Tibial artery (tissue), 4 donors: Measurements from ENCODE around the gene FGB.

Source experiments
- DNase-seq, 2 donors: peaks; one replicate each; pipeline ENCODE4 v3.0.0-alpha.2; 2019
- H3K27ac ChIP-seq, 2 donors: fragments of 200-600 bp; sonication (generic) in 1 of 2; 1 replicate in 1 of 2; 2 replicates in 1 of 2; pipeline ENCODE4 v1.5.1; 2018 to 2019; ENCODE audit warnings: mild to moderate bottlenecking in 1 of 2
- H3K27me3 ChIP-seq, 2 donors: fragments of 200-600 bp; sonication (generic) in 1 of 2; one replicate each; pipeline versions ENCODE4 v1.5.1 to v1.6.0; 2016 to 2019
- H3K36me3 ChIP-seq, 3 donors: fragments of 200-600 bp; sonication (generic) in 2 of 3; one replicate each; pipeline ENCODE4 v1.5.1; 2016 to 2019; ENCODE audit warnings: mild to moderate bottlenecking in 2 of 3
- H3K4me1 ChIP-seq, 4 donors: fragments of 200-600 bp; sonication (generic) in 2 of 4; 1 replicate in 3 of 4; 2 replicates in 1 of 4; pipeline ENCODE4 v1.5.1; 2016 to 2019
- H3K4me3 ChIP-seq, 2 donors: fragments of 200-600 bp; sonication (generic) in 1 of 2; 1 replicate in 1 of 2; 2 replicates in 1 of 2; pipeline ENCODE4 v1.5.1; 2018 to 2019; ENCODE audit warnings: mild to moderate bottlenecking in 2 of 2
- H3K9me3 ChIP-seq, 3 donors: fragments of 200-600 bp; sonication (generic) in 1 of 3; one replicate each; pipeline ENCODE4 v1.5.1; 2016 to 2019
- intact Hi-C: fragments of 100-400 bp; cut with DNase I; formaldehyde crosslinking; loops from one replicate; pipeline ENCODE4 v1.15.0; 2023; ENCODE audit warnings: low total_unique reads
- TF ChIP-seq, protein P1 (sequence below), 2 experiments: fragments of 200-600 bp in 1 of 2; fragments of 450-650 bp in 1 of 2; IDR thresholded peaks; one replicate each; pipeline ENCODE4 v1.5.1; 2017 to 2019; ENCODE audit warnings: antibody characterized with exemption in 2 of 2, mild to moderate bottlenecking in 1 of 2, moderate library complexity in 1 of 2

FGB gene

DNA sequence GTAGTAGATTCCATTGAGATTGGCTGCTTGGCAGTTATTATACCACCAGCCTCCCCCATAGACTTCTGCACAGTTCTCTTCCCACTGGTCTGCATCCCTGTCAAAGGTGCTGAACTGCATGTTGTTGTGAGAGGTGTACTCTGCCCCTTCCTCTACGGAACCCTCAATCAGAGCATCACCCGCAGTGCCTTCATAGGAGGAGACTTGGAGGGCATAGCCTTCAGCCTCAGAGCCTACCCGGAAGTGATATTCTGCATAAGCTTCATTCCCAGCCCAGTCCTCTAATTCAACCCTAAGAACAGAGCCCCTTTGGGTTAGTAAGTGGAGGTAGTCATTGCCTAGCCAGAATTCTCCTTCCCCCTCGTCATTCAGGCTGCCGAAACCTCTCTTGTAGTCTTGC, 21.4 kb downstream of the FGB start:
- no peak overlapping the region for H3K4me3 ChIP-seq
- DNase-seq, result no peak
- TF ChIP-seq, protein P1, sequence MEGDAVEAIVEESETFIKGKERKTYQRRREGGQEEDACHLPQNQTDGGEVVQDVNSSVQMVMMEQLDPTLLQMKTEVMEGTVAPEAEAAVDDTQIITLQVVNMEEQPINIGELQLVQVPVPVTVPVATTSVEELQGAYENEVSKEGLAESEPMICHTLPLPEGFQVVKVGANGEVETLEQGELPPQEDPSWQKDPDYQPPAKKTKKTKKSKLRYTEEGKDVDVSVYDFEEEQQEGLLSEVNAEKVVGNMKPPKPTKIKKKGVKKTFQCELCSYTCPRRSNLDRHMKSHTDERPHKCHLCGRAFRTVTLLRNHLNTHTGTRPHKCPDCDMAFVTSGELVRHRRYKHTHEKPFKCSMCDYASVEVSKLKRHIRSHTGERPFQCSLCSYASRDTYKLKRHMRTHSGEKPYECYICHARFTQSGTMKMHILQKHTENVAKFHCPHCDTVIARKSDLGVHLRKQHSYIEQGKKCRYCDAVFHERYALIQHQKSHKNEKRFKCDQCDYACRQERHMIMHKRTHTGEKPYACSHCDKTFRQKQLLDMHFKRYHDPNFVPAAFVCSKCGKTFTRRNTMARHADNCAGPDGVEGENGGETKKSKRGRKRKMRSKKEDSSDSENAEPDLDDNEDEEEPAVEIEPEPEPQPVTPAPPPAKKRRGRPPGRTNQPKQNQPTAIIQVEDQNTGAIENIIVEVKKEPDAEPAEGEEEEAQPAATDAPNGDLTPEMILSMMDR (IDR thresholded peaks at IDR 0.05), result no peak

DNA sequence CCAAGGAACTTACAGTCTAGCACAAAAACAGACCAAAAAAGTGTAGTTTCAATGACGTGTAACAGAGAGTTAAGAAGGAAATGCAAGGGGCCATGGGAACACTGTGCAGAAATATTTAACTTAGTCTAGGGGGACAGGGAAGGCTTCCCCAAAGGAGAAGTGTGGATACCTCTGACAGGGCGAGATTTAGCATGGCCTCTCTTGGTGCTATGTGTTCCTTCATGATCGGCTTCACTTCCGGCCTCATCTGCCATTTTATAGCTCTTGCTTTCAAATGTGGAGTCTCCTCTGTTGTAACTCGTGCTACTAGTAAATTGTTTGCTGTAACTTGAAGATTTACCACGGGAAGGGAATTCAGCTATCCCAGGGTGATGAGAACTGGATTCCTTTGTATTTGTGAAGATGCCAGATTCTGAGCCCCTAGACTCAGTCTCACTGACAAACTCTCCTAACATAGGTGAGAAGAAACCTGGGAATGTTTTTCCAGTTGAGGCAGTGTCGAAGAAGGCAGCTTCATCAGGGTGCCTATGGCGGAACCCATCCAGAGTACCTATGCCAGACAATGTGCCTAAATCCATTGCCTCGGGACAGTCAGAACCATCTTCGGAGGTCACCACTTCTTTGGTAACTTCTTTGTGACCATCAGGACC, 22.7 kb downstream of the FGB start:
- Histone ChIP-seq H3K4me1 (no peaks in the 10 kb centered on the region), H3K9me3 (no peaks in the 10 kb centered on the region), H3K4me3 (no peak overlapping the region), H3K27ac (no peak overlapping the region), H3K27me3 (peaks cover 0 to 2% of the 10 kb centered on the region in 2 donors), H3K36me3 (no peaks in the 10 kb centered on the region)
- intact Hi-C loops, result no loop called here
- DNase-seq, result no peak
- TF ChIP-seq, protein P1 (IDR thresholded peaks at IDR 0.05), result no peak

More for the DNA sequence above, 21.4 kb downstream of the FGB start:
- intact Hi-C loops, result no loop called here
- Histone ChIP-seq H3K27ac (no peak overlapping the region), H3K4me1 (no peaks in the 10 kb centered on the region), H3K9me3 (no peaks in the 10 kb centered on the region), H3K36me3 (no peaks in the 10 kb centered on the region), H3K27me3 (no peaks in the 10 kb centered on the region)

DNA sequence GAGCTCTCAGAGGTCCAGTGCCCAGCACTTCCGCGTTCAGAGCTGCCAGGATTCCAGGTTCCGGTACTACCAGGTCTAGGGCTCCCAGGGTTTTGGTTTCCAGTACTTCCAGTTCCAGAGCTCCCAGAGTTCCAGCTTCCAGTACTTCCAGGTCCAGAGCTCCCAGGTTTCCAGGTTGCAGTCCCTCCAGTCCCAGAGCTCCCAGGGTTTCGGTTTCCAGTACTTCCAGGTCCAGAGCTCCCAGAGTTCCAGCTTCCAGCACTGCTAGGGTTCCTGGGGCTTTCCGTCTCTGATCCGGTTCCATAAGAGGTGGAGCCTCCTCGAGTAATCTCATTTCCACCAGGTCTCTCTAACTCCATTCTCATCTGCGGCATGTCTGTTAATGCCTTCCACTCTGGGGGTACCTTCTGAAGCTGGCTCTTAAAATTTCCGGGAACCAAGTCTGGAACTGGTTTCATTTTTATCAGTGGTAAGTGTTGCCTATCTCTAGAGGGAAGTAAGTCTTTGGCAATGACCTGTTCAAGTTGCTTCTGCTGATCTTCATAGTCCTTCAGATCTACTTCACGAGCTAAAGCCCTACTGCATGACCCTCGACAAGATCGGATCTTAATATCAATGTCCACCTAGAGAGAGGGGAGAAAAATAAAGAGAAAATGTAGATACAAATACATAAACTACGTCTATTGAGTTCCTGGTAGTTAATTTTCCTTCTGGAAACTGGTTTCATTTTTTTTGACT, 23.7 kb downstream of the FGB start:
- H3K4me3 ChIP-seq, result no peak overlapping the region
- TF ChIP-seq, protein P1 (IDR thresholded peaks at IDR 0.05), result no peak
- intact Hi-C loops, result no loop called here

DNA sequence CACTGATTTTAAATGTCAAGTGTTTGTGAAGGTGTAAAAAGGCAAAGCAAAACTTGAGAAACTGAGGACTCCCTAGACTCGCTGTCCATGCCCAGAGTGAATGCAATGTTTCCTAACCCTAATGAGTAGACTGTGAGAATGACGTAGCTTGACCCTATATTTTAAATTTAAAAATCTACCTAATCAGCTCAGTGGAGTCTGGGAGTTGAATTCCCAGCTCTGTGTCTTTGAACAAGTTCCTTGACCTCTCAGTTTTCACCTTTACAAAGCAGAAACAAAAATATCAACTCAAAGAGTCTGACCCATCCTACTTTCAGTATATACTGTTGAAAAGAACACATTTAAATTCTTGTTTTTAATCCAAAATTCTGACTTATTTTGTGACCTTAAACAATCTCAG, 25.4 kb downstream of the FGB start:
- Histone ChIP-seq H3K36me3 (no peaks in the 10 kb centered on the region), H3K4me1 (no peaks in the 10 kb centered on the region), H3K27me3 (peaks cover 0 to 7% of the 10 kb centered on the region in 2 donors), H3K9me3 (no peaks in the 10 kb centered on the region), H3K27ac (no peak overlapping the region), H3K4me3 (no peak overlapping the region)
- no peak for DNase-seq
- TF ChIP-seq, protein P1 (IDR thresholded peaks at IDR 0.05), result no peak
- intact Hi-C loops, result no loop called here

More for the DNA sequence above, 23.7 kb downstream of the FGB start:
- DNase-seq, result no peak
- Histone ChIP-seq H3K4me1 (no peaks in the 10 kb centered on the region), H3K27me3 (peaks cover 0 to 7% of the 10 kb centered on the region in 2 donors), H3K27ac (no peak overlapping the region), H3K36me3 (no peaks in the 10 kb centered on the region), H3K9me3 (no peaks in the 10 kb centered on the region)

DNA sequence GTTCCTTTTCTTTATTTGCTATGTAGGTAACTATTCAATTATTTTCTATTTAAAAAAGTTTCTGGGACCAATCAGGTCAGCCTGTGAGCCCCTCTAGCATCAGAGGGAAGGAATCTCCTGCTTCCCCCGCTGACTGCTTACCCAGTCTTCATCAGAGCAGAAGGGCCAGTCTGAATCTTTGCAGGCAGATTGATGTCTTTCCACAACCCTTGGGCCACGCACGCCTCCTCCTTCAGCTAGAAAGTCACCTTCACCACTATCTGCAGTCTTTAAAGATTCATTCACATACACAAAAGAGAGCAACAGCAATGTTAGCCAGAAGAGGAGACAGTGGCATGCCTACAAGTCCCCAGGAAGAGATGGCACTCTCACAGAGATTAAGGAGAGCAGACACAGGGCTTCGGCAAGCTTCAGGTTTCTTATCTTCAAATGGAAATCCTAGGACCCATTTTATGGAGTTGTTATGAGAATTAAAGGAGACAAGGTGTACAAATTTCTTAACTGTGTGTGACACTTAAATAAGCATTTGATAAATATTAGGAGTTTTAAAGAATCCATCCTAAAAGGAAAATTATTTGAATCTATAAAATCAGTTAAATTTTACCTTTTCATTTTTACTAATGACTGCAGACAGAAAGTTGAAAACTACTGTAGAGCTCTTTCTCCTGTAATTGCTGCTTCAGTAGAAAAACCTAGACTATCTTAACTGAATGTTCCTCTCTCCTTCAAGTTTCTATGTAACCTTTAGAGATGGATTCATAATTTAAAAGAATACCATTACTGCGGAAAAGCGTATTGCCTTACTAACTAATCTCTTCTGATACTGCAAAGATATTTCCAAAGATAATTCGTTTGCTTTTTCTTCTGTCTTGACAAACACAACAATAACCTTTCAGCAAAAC, 26.7 kb downstream of the FGB start:
- H3K27me3 ChIP-seq, result peaks cover 0 to 7% of the 10 kb centered on the region in 2 donors

More for the DNA sequence above, 26.7 kb downstream of the FGB start:
- H3K9me3 ChIP-seq, result no peaks in the 10 kb centered on the region
- intact Hi-C loops, result no loop called here
- no peak overlapping the region for H3K4me3 ChIP-seq
- no peaks in the 10 kb centered on the region for H3K36me3 ChIP-seq
- no peaks in the 10 kb centered on the region for H3K4me1 ChIP-seq
- no peak overlapping the region for H3K27ac ChIP-seq
- DNase-seq, result no peak
- TF ChIP-seq, protein P1 (IDR thresholded peaks at IDR 0.05), result no peak
